ENCODE data around the gene ARCN1. TPM values are rescaled to one million over a fixed set of nuclear protein-coding genes. Genes with fewer than 3 reads are reported as not detected.

The ARCN1 gene
- total and polyA plus RNA-seq, 2 donors, result 90.2 to 141 TPM

DNA sequence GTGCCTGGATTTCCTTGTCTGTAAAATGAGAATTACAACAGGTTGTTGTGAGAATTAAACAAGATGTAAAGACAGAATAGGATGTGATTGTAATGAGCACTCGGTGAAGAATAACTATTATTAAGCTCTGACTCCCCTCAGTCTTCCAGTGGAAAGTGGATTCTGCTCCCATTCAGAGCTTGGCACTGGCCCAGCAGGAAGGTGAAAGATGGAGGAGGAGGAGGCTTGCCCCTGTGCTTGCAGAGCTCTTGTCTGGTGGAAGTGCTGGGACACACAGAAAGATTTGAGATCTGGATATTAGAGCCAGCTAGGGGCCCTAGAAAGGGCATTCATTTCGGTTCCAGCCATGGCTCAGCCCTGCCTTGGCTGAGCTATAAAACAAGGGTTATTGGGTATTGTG, 63.4 kb downstream of the ARCN1 start:
- WGBS, result 62% methylated on average over 2 of the region's 2 CpGs
- Histone ChIP-seq H3K4me3 (ENCODE audit: low read depth, low read length) (no peak overlapping the region), H3K4me1 (ENCODE audit: insufficient read depth) (no peaks in the 10 kb centered on the region), H3K27ac (ENCODE audit: low read depth) (no peak overlapping the region), H3K36me3 (ENCODE audit: insufficient read depth) (no peaks in the 10 kb centered on the region)
- DNase-seq (ENCODE audit: extremely low spot score), result no peak

DNA sequence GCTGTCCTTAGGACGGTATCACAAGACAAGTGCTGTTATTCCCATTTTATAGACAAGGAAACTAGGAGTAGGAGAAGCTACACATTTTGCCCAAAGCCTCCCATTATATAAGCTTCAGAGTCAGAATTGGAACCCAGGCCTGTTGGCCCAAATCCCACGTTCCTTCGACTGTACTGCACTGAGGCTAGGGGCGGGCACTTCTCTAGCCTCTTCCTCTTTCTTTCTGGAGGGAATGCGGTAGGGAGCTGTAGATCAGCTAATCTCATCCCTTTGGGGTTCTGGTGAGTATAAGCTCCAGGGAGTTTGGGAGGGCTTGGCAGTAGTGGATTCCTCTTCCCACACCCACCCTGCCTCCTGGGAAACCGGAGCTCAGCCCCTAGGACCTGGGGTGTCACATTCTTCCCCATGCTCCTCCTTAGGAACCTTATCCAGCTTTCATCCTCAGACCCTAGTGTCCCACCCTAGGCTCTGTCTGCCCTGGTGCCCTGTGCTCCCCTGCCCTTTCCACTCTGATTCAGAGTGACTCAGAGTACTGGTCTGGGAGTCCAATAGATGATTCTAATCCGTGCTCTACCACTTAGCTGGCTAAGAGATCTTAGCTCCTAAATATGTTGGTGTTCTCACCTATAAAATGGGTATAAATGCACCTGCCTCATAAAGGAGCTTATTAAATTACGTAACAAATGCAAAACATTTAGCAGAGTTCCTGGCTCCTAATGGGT, 64.5 kb downstream of the ARCN1 start:
- Histone ChIP-seq H3K36me3 (ENCODE audit: insufficient read depth) (no peaks in the 10 kb centered on the region), H3K4me1 (ENCODE audit: insufficient read depth) (no peaks in the 10 kb centered on the region), H3K27ac (ENCODE audit: low read depth) (no peak overlapping the region), H3K4me3 (ENCODE audit: low read depth, low read length) (no peak overlapping the region)
- DNase-seq (ENCODE audit: extremely low spot score), result no peak
- WGBS, result 80% methylated on average over 8 of the region's 8 CpGs

DNA sequence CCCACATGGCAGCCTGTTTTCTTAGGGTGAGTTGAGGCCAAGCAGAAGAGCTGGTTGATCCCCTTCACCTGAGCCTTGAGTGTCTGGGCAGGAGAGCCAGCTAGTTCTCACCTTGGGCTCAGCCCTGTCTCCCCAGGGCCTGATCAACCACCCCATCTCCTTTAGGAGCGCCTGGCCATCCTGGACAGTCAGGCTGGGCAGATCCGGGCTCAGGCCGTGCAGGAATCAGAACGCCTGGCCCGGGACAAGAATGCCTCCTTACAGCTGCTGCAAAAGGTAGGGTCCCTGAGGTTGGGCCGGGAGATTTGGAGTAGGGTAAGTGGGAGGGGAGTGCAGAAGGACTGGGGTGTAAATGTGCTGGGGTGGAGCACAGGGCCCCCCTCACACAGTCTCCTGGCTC, 66.5 kb downstream of the ARCN1 start:
- Histone ChIP-seq H3K4me1 (ENCODE audit: insufficient read depth) (no peaks in the 10 kb centered on the region), H3K4me3 (ENCODE audit: low read depth, low read length) (no peak overlapping the region), H3K36me3 (ENCODE audit: insufficient read depth) (no peaks in the 10 kb centered on the region), H3K27ac (ENCODE audit: low read depth) (no peak overlapping the region)
- DNase-seq (ENCODE audit: extremely low spot score), result no peak
- WGBS, result 90% methylated on average over 6 of the region's 6 CpGs

DNA sequence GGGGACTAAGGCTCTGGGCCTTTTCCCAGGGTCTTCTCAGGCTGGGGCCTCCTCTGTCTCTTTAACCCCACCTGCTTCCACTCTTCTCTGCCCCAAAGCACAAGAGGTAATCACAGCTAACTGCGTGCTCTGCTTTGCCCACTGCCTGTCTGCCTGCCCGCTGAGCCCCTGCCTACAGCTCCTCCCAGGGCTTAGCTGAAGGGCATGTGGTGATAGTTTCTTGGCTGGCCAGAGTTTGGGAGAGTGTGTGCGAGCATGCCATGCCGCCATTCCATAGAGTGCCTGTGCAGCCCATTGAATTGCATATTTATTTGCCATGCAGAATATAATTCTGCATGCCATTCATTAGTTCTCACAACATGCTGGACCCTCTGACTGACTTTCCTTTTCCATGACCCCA, 67.7 kb downstream of the ARCN1 start:
- no peaks in the 10 kb centered on the region for H3K4me1 ChIP-seq (ENCODE audit: insufficient read depth)
- no peaks in the 10 kb centered on the region for H3K36me3 ChIP-seq (ENCODE audit: insufficient read depth)
- DNase-seq (ENCODE audit: extremely low spot score), result no peak
- no peak overlapping the region for H3K27ac ChIP-seq (ENCODE audit: low read depth)
- 81% methylated on average over 4 of the region's 4 CpGs for WGBS
- no peak overlapping the region for H3K4me3 ChIP-seq (ENCODE audit: low read depth, low read length)

DNA sequence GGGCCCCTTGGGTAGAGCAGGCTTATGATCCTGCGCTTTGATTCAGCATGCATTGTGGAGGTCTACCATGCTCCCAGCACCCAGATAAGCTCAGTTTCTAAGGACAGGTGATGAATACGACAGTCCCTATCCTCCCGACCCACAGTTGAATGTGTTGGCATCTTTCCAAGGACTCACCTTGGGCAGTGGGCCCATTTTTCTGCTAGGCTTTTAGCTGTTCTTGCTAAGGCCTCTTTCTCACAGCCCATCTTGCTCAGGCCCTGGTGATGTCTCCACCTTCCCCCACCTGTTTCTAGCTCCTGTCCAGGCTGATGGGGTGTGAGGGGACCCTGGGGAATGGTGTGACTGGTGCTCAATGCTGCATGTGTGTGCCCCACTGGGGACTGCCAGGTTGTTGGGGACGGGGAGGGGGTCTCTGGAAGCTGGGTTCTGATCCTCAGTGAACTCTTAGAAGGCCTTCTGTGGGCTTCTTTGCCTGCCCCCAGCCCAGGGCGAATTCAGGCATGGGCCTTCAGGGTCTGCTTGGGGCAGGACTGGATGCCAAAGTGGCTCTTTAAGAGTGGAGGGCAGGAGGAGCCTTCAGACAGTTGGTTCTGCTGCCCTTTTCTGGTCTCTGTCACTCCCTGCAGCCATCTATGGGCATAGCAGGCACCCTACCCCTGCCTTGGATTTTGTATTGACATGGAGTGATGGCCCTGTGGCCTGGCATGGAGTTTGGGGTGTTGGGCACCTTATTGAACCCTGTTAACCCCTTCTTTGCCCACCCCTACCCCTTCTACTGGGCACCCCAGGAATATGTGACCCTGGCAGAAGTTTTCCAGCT, 68.3 kb downstream of the ARCN1 start:
- H3K27ac ChIP-seq (ENCODE audit: low read depth), result no peak overlapping the region
- DNase-seq (ENCODE audit: extremely low spot score), result no peak
- H3K4me3 ChIP-seq (ENCODE audit: low read depth, low read length), result no peak overlapping the region
- no peaks in the 10 kb centered on the region for H3K36me3 ChIP-seq (ENCODE audit: insufficient read depth)
- H3K4me1 ChIP-seq (ENCODE audit: insufficient read depth), result no peaks in the 10 kb centered on the region
- WGBS, result 77% methylated on average over 5 of the region's 5 CpGs

DNA sequence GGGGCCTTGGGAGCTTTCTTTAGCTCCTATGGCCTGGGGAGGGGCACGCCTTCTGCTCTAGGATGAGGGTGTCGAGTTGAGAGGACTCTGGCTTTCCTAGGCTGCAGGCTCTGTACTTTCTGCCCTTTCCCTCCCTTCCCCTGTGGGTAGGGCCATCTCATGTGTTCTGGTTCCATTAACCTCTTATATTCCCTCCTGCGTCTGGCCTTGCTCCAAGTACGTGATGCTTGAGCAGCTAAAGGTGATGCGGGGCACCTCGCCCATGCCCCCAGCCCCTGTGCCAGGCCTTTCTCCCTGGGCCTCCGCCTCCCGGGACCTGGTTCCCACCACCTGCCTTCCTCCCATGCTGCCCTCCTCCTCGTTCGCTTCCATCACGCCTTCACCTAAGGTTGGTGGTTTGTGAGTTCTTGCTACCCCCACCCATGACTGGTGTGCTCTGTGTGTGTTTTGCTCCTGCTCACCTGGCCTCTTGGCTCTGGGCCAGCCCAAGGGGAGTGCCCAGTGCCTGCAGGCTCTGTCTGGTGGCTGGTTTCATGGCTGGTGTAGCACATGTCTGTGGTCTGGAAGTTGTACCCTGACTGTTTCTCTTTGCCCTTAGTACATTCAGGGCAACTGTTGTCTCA, 69.3 kb downstream of the ARCN1 start:
- no peaks in the 10 kb centered on the region for H3K36me3 ChIP-seq (ENCODE audit: insufficient read depth)
- H3K4me1 ChIP-seq (ENCODE audit: insufficient read depth), result no peaks in the 10 kb centered on the region
- no peak overlapping the region for H3K27ac ChIP-seq (ENCODE audit: low read depth)
- 88% methylated on average over 11 of the region's 11 CpGs for WGBS
- no peak overlapping the region for H3K4me3 ChIP-seq (ENCODE audit: low read depth, low read length)
- no peak for DNase-seq (ENCODE audit: extremely low spot score)

DNA sequence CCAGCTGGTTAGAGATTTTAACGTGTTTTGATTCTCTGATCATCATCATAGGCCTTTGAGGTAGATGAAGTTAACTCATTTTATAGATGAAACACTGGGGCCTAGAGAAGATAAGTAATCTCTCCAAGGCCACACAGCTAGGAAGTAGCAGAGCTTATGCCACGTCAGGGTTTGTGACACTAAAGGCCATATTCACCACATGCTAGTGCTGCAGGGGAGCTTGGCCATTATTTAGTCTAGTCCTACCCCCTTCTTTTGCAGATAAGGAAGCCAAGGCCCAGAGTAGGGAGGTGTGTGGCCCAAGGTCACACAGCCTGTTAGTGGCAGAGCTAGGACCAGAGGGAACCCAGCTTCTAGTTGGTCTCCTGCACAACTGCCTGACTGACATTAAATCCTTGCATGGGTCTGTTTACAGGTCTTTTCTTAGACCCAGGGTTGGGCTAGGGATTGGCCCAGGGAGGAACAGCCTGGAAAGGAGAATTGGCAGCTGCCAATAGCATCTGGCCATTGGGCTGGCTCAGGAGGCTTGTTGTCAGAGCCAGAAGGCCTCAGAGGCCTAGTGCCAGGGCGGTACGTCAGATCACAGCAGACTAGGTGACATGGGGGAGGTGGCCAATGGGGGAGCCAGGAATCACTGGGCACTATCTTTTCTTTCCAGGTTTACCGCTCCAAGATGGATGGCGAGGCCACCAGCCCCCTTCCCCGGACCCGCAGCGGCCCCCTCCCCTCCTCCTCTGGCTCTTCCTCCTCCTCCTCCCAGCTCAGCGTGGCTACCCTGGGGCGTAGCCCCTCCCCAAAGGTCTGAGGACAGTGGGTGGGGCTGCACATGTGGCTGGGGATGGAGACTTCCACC, 71.2 kb downstream of the ARCN1 start:
- Histone ChIP-seq H3K36me3 (ENCODE audit: insufficient read depth) (no peaks in the 10 kb centered on the region), H3K27ac (ENCODE audit: low read depth) (no peak overlapping the region), H3K4me1 (ENCODE audit: insufficient read depth) (no peaks in the 10 kb centered on the region), H3K4me3 (ENCODE audit: low read depth, low read length) (no peak overlapping the region)
- no peak for DNase-seq (ENCODE audit: extremely low spot score)
- WGBS, result 82% methylated on average over 11 of the region's 11 CpGs

DNA sequence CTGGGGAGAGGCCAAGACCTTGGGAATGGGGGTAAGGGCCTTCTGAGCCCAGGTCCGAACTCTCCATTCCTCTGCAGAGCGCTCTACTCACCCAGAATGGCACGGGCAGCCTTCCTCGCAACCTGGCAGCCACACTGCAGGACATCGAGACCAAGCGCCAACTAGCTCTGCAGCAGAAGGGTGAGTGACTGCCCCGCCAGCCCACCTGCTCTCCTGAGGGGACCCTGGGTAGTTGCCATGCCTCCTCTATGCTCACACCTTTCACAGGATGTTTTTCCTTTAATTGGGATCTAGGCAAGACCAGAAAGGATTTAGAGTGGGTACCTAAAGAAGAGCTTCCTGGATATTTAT, 71.8 kb downstream of the ARCN1 start:
- Histone ChIP-seq H3K4me1 (ENCODE audit: insufficient read depth) (no peaks in the 10 kb centered on the region), H3K36me3 (ENCODE audit: insufficient read depth) (no peaks in the 10 kb centered on the region), H3K4me3 (ENCODE audit: low read depth, low read length) (no peak overlapping the region), H3K27ac (ENCODE audit: low read depth) (no peak overlapping the region)
- no peak for DNase-seq (ENCODE audit: extremely low spot score)
- WGBS, result 94% methylated on average over 7 of the region's 7 CpGs

DNA sequence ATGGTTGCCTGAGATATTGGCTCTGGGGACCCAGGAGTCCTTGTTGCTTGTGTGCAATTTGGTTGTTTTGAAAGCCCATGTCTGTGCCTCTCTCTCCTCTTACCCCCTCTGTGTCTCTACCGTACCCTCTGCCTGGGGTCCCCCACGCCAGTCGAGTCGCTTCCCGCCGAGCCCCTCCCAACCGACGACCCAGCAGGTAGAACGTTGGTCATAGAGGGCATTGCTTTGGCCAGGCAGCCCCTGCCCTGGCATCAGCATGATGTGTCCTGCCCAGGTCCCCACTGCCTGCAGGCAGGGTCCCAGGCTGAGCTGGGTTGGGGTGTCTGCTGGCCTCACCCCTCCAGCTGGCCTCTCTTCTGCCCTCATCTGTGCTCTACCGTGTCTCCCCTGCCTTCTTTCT, 72.3 kb downstream of the ARCN1 start:
- no peaks in the 10 kb centered on the region for H3K36me3 ChIP-seq (ENCODE audit: insufficient read depth)
- H3K4me1 ChIP-seq (ENCODE audit: insufficient read depth), result no peaks in the 10 kb centered on the region
- no peak for DNase-seq (ENCODE audit: extremely low spot score)
- 94% methylated on average over 10 of the region's 10 CpGs for WGBS
- no peak overlapping the region for H3K4me3 ChIP-seq (ENCODE audit: low read depth, low read length)
- H3K27ac ChIP-seq (ENCODE audit: low read depth), result no peak overlapping the region

DNA sequence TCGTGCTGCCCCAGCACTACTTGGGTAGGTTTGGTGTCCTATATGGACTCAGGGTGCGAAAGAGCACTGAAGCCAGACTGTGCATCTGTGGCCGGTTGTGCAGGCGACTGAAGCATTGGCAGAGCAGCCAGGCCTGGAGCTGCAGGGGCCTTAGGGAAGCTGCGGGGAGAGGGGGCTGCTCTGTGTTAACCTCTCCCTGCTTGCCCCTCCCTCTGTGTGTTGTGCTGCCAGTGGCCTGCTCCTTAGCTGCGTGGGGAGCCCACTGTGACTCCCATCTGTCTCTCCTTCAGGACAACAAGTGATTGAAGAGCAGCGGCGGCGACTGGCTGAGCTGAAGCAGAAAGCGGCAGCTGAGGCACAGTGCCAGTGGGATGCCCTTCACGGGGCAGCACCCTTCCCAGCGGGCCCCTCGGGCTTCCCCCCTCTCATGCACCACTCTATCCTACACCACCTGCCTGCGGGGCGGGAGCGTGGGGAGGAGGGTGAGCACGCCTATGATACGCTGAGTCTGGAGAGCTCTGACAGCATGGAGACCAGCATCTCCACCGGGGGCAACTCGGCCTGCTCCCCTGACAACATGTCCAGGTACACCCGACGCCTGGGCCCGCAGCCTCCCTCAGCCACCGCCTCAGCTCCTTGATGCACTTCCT, 73.0 kb downstream of the ARCN1 start:
- 93% methylated on average over 24 of the region's 24 CpGs for WGBS
- no peak overlapping the region for H3K4me3 ChIP-seq (ENCODE audit: low read depth, low read length)
- H3K36me3 ChIP-seq (ENCODE audit: insufficient read depth), result no peaks in the 10 kb centered on the region
- no peaks in the 10 kb centered on the region for H3K4me1 ChIP-seq (ENCODE audit: insufficient read depth)
- no peak for DNase-seq (ENCODE audit: extremely low spot score)
- no peak overlapping the region for H3K27ac ChIP-seq (ENCODE audit: low read depth)

DNA sequence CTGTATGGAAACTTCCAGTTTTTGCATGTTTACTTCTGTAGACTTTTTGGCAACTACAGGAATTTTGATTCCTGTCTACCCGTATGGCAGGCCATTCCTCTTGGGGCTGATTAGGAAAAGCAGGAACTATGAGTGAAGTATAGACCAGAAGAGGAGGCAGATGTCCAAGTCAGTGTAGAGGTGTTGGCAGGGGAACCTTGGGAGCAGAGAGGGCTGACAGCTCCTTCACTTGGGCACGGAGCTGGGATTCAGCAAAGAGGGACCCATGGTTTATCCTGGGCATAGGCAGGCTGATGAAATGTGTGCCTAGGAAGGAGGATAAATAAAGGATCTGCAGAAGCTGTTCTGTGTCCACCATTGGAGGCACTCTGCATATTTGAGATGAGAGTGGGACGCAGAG, 74.2 kb downstream of the ARCN1 start:
- H3K36me3 ChIP-seq (ENCODE audit: insufficient read depth), result no peaks in the 10 kb centered on the region
- no peak for DNase-seq (ENCODE audit: extremely low spot score)
- WGBS, result 66% methylated on average over 3 of the region's 3 CpGs

DNA sequence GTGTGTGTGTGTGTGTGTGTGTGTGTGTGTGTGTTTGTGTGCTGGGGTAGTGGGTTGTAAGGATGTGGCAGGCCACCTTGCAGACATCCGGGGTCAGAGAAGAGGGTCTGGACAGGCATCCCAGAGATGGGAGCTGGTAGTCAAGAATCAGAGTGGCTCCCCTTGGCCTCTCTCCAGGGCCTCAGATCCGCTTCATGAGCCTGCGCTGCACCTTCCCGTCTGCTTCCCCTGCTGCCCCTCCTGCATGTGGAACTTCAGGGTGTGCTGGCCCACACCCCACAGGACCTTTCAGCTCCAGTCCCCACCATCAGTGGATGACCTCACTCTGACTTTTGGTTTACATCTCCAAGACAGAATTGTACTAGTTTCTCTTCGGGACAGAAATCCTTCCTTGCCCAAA, 76.1 kb downstream of the ARCN1 start:
- 73% methylated on average over 5 of the region's 5 CpGs for WGBS
- DNase-seq (ENCODE audit: extremely low spot score), result no peak

More for the DNA sequence above, 74.2 kb downstream of the ARCN1 start:
- Histone ChIP-seq H3K27ac (ENCODE audit: low read depth) (no peak overlapping the region), H3K4me1 (ENCODE audit: insufficient read depth) (no peaks in the 10 kb centered on the region), H3K4me3 (ENCODE audit: low read depth, low read length) (no peak overlapping the region)

DNA sequence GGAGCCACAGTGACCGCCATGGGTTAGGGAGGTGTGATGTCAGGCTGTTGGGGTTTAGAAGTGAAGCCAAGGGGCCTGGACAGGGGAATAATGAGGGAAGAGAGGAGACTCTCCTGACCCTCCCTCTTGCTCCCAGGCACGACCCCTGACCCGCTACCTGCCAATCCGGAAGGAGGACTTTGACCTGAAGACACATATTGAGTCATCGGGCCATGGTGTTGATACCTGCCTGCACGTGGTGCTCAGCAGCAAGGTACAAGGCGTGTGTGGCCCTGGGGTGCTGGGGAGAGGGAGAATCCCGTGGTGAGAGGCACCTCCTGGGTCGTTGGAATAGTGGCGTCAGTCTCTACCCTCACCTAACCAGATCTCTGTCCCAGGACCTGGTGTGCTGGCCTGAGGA, 77.7 kb downstream of the ARCN1 start:
- DNase-seq (ENCODE audit: extremely low spot score), result no peak
- no peak overlapping the region for H3K4me3 ChIP-seq (ENCODE audit: low read depth, low read length)
- WGBS, result 94% methylated on average over 10 of the region's 10 CpGs
- H3K27ac ChIP-seq (ENCODE audit: low read depth), result no peak overlapping the region
- no peaks in the 10 kb centered on the region for H3K4me1 ChIP-seq (ENCODE audit: insufficient read depth)
- H3K36me3 ChIP-seq (ENCODE audit: insufficient read depth), result no peaks in the 10 kb centered on the region

More for the DNA sequence above, 76.1 kb downstream of the ARCN1 start:
- Histone ChIP-seq H3K36me3 (ENCODE audit: insufficient read depth) (no peaks in the 10 kb centered on the region), H3K27ac (ENCODE audit: low read depth) (no peak overlapping the region), H3K4me3 (ENCODE audit: low read depth, low read length) (no peak overlapping the region), H3K4me1 (ENCODE audit: insufficient read depth) (no peaks in the 10 kb centered on the region)
